Sigmoid colon (tissue), 4 donors: Measurements from ENCODE around the gene TRIM44.

Experiments used
- POLR2A ChIP-seq, 2 donors: fragments of 450-650 bp; IDR thresholded peaks; one replicate each; pipeline ENCODE4 v1.6.1; 2016; ENCODE audit warnings: antibody characterized with exemption in 2 of 2, mild to moderate bottlenecking in 2 of 2, moderate library complexity in 2 of 2
- POLR2AphosphoS5 ChIP-seq, 4 donors: sonication (generic); formaldehyde crosslinking; IDR thresholded peaks; one replicate each; pipeline ENCODE4 v1.6.1; 2017; ENCODE audit warnings: antibody characterized with exemption in 4 of 4
- TF ChIP-seq, protein P1 (sequence below), 4 experiments: fragments of 450-650 bp in 3 of 4; fragments of 200-600 bp in 1 of 4; IDR thresholded peaks; one replicate each; pipeline ENCODE4 v1.5.1; 2016 to 2019; ENCODE audit warnings: antibody characterized with exemption in 4 of 4, mild to moderate bottlenecking in 3 of 4, moderate library complexity in 2 of 4

DNA sequence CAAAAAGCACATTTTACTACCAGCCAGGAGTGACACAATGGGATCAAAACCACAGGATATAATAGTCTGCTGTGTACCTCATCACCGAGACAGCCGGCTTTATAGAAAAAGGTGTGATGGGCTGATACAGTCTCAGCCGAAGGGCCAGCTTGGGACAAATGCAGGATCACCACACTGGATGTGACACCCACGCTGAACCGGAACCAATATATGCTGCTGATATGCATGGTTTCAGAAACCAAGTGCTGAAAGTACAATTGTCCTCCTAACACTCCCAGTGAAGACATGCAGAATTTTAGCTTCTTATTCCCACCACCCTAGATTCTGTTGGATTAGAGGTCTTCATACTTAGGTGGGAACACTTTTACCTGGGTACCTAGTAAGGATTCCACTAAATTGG, 184.3 kb downstream of the TRIM44 start:
- TF ChIP-seq POLR2A (IDR thresholded peaks at IDR 0.05) (no peak), POLR2AphosphoS5 (IDR thresholded peaks at IDR 0.05) (no peak)
- TF ChIP-seq, protein P1, sequence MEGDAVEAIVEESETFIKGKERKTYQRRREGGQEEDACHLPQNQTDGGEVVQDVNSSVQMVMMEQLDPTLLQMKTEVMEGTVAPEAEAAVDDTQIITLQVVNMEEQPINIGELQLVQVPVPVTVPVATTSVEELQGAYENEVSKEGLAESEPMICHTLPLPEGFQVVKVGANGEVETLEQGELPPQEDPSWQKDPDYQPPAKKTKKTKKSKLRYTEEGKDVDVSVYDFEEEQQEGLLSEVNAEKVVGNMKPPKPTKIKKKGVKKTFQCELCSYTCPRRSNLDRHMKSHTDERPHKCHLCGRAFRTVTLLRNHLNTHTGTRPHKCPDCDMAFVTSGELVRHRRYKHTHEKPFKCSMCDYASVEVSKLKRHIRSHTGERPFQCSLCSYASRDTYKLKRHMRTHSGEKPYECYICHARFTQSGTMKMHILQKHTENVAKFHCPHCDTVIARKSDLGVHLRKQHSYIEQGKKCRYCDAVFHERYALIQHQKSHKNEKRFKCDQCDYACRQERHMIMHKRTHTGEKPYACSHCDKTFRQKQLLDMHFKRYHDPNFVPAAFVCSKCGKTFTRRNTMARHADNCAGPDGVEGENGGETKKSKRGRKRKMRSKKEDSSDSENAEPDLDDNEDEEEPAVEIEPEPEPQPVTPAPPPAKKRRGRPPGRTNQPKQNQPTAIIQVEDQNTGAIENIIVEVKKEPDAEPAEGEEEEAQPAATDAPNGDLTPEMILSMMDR (IDR thresholded peaks at IDR 0.05): no peak
